SK-N-SH (cell line): ENCODE measurements around the gene MRPS7. TPM values are rescaled to one million over a fixed set of nuclear protein-coding genes. Genes with fewer than 3 reads are reported as not detected.

Experiments used
- CTCF ChIA-PET: fragments of 300-600, 350-600 bp; formaldehyde crosslinking; extraction: SDS; loops from one replicate; lab custom pipeline; 2021; lab: Yijun Ruan, JAX
- POLR2A ChIA-PET: fragments of 350-600 bp; sonication (Branson Sonifier 250); formaldehyde crosslinking; extraction: SDS; loops from one replicate; lab custom pipeline; 2020; ENCODE audit warnings: antibody characterized with exemption, inconsistent platforms; lab: Yijun Ruan, JAX
- DNase-seq: peaks from one replicate; pipeline ENCODE4 v3.0.0; 2012
- H2AFZ ChIP-seq: fragments of 200-600 bp; sonication (generic); 2 replicates; pipeline ENCODE4 v1.8.1; 2016; ENCODE audit warnings: antibody characterized with exemption, mild to moderate bottlenecking, low read depth
- H3F3A ChIP-seq: fragments of 200-600 bp; sonication (generic); replicated peaks from 2 replicates; pipeline ENCODE3; 2016; ENCODE audit warnings: antibody characterized with exemption, mild to moderate bottlenecking; ENCODE audit not compliant: insufficient read depth
- H3K27ac ChIP-seq, 2 experiments: fragments of 200-500 bp in 1 of 2; fragments of 200-600 bp in 1 of 2; sonication (Bioruptor generic) in 1 of 2; sonication (generic), shearing (Covaris generic) in 1 of 2; 2 replicates each; pipeline versions ENCODE4 v1.5.1 to v1.6.1; 2014 to 2016; ENCODE audit warnings: low read depth in 2 of 2, inconsistent platforms in 1 of 2, low read length in 1 of 2, mild to moderate bottlenecking in 1 of 2, mixed read lengths in 1 of 2
- H3K27me3 ChIP-seq: fragments of 200-600 bp; sonication (generic), shearing (Covaris generic); 2 replicates; pipeline ENCODE4 v1.6.1; 2016; ENCODE audit warnings: mixed run types; ENCODE audit not compliant: insufficient read depth
- H3K36me3 ChIP-seq, 2 experiments: fragments of 200-500 bp in 1 of 2; fragments of 200-600 bp in 1 of 2; sonication (Bioruptor generic) in 1 of 2; sonication (generic) in 1 of 2; replicated peaks in 1 of 2; 2 replicates each; pipeline versions ENCODE3 to v1.5.1; 2014 to 2016; ENCODE audit warnings: low read length in 1 of 2, mild to moderate bottlenecking in 1 of 2; ENCODE audit not compliant: insufficient read depth in 2 of 2, control insufficient read depth in 1 of 2
- H3K4me1 ChIP-seq, 2 experiments: fragments of 200-500 bp in 1 of 2; fragments of 200-600 bp in 1 of 2; sonication (Bioruptor generic) in 1 of 2; sonication (generic), shearing (Covaris generic) in 1 of 2; 2 replicates each; pipeline versions ENCODE4 v1.5.1 to v1.6.1; 2014 to 2016; ENCODE audit warnings: low read depth in 1 of 2, low read length in 1 of 2, mixed run types in 1 of 2; ENCODE audit not compliant: insufficient read depth in 2 of 2, control insufficient read depth in 1 of 2
- H3K4me2 ChIP-seq: fragments of 200-600 bp; sonication (generic), shearing (Covaris generic); 2 replicates; pipeline ENCODE4 v1.6.1; 2017; ENCODE audit warnings: mixed run types
- H3K4me3 ChIP-seq, 2 experiments: fragments of 200-500 bp in 1 of 2; fragments of 200-600 bp in 1 of 2; sonication (Bioruptor generic) in 1 of 2; sonication (generic), shearing (Covaris generic) in 1 of 2; 2 replicates each; pipeline versions ENCODE4 v1.5.1 to v1.8.1; 2014 to 2016; ENCODE audit warnings: low read depth in 2 of 2, inconsistent platforms in 1 of 2, low read length in 1 of 2, mild to moderate bottlenecking in 1 of 2, mixed read lengths in 1 of 2, moderate library complexity in 1 of 2
- H3K79me2 ChIP-seq: fragments of 200-600 bp; sonication (generic); 2 replicates; pipeline ENCODE4 v1.8.1; 2017; ENCODE audit warnings: mild to moderate bottlenecking; ENCODE audit not compliant: insufficient read depth
- H3K9ac ChIP-seq: fragments of 200-600 bp; sonication (generic); 2 replicates; pipeline ENCODE4 v1.6.1; 2017; ENCODE audit warnings: mixed run types
- H3K9me2 ChIP-seq: fragments of 200-600 bp; sonication (generic); 2 replicates; pipeline ENCODE4 v1.6.1; 2017; ENCODE audit warnings: mixed run types
- H3K9me3 ChIP-seq: fragments of 200-600 bp; sonication (generic); 2 replicates; pipeline ENCODE4 v1.6.1; 2017; ENCODE audit warnings: mixed run types, mild to moderate bottlenecking, moderate library complexity
- H4K20me1 ChIP-seq: fragments of 200-600 bp; sonication (generic); 2 replicates; pipeline ENCODE4 v1.6.1; 2017; ENCODE audit warnings: mild to moderate bottlenecking, mixed run types; ENCODE audit not compliant: insufficient read depth
- EP300 ChIP-seq, 2 experiments: IDR thresholded peaks; 2 replicates each; pipeline versions ENCODE4 v1.4.0 to v1.6.1; 2012; ENCODE audit warnings: borderline replicate concordance in 1 of 2, low read depth in 1 of 2, low read length in 1 of 2
- FOXJ3 ChIP-seq: sonication (generic); formaldehyde crosslinking; IDR thresholded peaks from 2 replicates; pipeline ENCODE4 v1.5.1; 2020; ENCODE audit warnings: mild to moderate bottlenecking, missing genetic modification reagents
- FOXM1 ChIP-seq: IDR thresholded peaks from 2 replicates; pipeline ENCODE4 v1.4.0; 2012; ENCODE audit warnings: low read depth, mild to moderate bottlenecking
- GABPA ChIP-seq: IDR thresholded peaks from 2 replicates; pipeline ENCODE4 v1.4.0; 2012; ENCODE audit warnings: low read depth, mild to moderate bottlenecking
- IRF3 ChIP-seq: fragments of 150-350 bp; IDR thresholded peaks from 2 replicates; pipeline ENCODE4 v1.6.1; 2016; ENCODE audit warnings: mild to moderate bottlenecking, low read depth, low read length
- SIN3A ChIP-seq: IDR thresholded peaks from 2 replicates; pipeline ENCODE4 v1.6.1; 2012; ENCODE audit warnings: low read depth, mild to moderate bottlenecking, low read length, moderate library complexity, borderline replicate concordance
- SMC3 ChIP-seq: IDR thresholded peaks from 2 replicates; pipeline ENCODE4 v1.6.1; 2012; ENCODE audit warnings: low read depth, low read length, improper control_type of control experiment
- TCF12 ChIP-seq: IDR thresholded peaks from 2 replicates; pipeline ENCODE4 v1.4.0; 2012
- WGBS: methylation state at CpG from one replicate; pipeline ENCODE4 v1.1.6; 2017; ENCODE audit warnings: low lambda C conversion rate; 5-methylcytosine and 5-hydroxymethylcytosine counted together
- polyA plus RNA-seq, 3 experiments: library from polyadenylated mRNA; depleted of rRNA; stranded (reverse); fragments of >200 nt; gene quantifications; 2 replicates each; pipeline ENCODE4 v1.2.3, GENCODE V29; 2012
- TF ChIP-seq, protein P1 (sequence below): fragments of 200-600 bp; sonication (generic); IDR thresholded peaks from 2 replicates; pipeline ENCODE4 v1.6.1; 2017; ENCODE audit warnings: antibody characterized with exemption, mild to moderate bottlenecking, moderate library complexity
- TF ChIP-seq, protein P2 (sequence below): fragments of 150-350 bp; IDR thresholded peaks from 2 replicates; pipeline ENCODE4 v1.6.1; 2017; ENCODE audit warnings: antibody characterized with exemption, low read length, low read depth, borderline replicate concordance

MRPS7 gene
- polyA plus RNA-seq, 1 of the 3 experiments (the other 2 are of a cell fraction) = 82.8 TPM

- Histone ChIP-seq H2AFZ (no peak overlapping the region), H3K4me1 (no peaks in the 10 kb centered on the region; a peak in 1 of 4 replicates), H3K79me2 (no peaks in the 10 kb centered on the region), H3K9ac (no peak overlapping the region), H3K4me3 (no peak overlapping the region), H3K9me3 (no peaks in the 10 kb centered on the region), H3K36me3 (peaks cover 54 to 88% of the 10 kb centered on the region in 2 experiments), H3K9me2 (no peaks in the 10 kb centered on the region), H4K20me1 (peaks cover 3% of the 10 kb centered on the region; the same call in 1 of the 2 replicates), H3K27ac (no peak overlapping the region), H3K27me3 (no peaks in the 10 kb centered on the region), H3K4me2 (no peak overlapping the region), H3F3A (peaks cover 29% of the 10 kb centered on the region)
- TF ChIP-seq FOXJ3 (no peak), IRF3 (no peak), SMC3 (no peak), TCF12 (no peak), GABPA (no peak), SIN3A (no peak), FOXM1 (no peak), EP300 (IDR thresholded peaks at IDR 0.05; ENCODE audit: borderline replicate concordance in 1 of 2, low read depth in 1 of 2, low read length in 1 of 2) (no peak)
- TF ChIP-seq, protein P1, sequence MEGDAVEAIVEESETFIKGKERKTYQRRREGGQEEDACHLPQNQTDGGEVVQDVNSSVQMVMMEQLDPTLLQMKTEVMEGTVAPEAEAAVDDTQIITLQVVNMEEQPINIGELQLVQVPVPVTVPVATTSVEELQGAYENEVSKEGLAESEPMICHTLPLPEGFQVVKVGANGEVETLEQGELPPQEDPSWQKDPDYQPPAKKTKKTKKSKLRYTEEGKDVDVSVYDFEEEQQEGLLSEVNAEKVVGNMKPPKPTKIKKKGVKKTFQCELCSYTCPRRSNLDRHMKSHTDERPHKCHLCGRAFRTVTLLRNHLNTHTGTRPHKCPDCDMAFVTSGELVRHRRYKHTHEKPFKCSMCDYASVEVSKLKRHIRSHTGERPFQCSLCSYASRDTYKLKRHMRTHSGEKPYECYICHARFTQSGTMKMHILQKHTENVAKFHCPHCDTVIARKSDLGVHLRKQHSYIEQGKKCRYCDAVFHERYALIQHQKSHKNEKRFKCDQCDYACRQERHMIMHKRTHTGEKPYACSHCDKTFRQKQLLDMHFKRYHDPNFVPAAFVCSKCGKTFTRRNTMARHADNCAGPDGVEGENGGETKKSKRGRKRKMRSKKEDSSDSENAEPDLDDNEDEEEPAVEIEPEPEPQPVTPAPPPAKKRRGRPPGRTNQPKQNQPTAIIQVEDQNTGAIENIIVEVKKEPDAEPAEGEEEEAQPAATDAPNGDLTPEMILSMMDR = no peak
- TF ChIP-seq, protein P2, sequence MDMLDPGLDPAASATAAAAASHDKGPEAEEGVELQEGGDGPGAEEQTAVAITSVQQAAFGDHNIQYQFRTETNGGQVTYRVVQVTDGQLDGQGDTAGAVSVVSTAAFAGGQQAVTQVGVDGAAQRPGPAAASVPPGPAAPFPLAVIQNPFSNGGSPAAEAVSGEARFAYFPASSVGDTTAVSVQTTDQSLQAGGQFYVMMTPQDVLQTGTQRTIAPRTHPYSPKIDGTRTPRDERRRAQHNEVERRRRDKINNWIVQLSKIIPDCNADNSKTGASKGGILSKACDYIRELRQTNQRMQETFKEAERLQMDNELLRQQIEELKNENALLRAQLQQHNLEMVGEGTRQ = no peak
- DNase-seq = no peak
- ChIA-PET POLR2A (no interaction called here), CTCF (interaction anchor here (0.6 to 11.7 kb wide), 14 partner anchors 8 to 177 kb away, joined by 3 to 136 read pairs (median 12); partner anchors contain the start of genes GGA3, MIF4GD, MRPS7 and NUP85)
- WGBS = 93% methylated on average over 11 of the region's 12 CpGs
Measured at GRCh38 chr17:75237100-75238014, 24.3 kb upstream of the MRPS7 start.
